GM19468 (cell line): ENCODE data around the gene BLM.
"Not testable (repeated sequence)": the region's sequence is repeated elsewhere in the genome, so short reads cannot be mapped to it uniquely, and the experiment has no call there.

Source experiments
- ATAC-seq: cut with Tn5 transposase; IDR thresholded peaks from one replicate; pipeline ENCODE4 v1.9.1; 2021; ENCODE audit warnings: mild to moderate bottlenecking, moderate library complexity, moderate number of reproducible peaks; ENCODE audit not compliant: unreplicated experiment; ENCODE audit errors: extremely low read depth

The BLM gene

GRCh38 chr15:90720131-90720530 is 3.0 kb downstream of the BLM start:
- no peak for ATAC-seq

GRCh38 chr15:90729261-90729660 is 12.1 kb downstream of the BLM start:
- no peak for ATAC-seq

- ATAC-seq, result no peak
Observed at GRCh38 chr15:90730290-90730689, 13.1 kb downstream of the BLM start.

- no peak for ATAC-seq
Observed at GRCh38 chr15:90735923-90736322, 18.8 kb downstream of the BLM start.

- ATAC-seq, result not testable (repeated sequence)
Observed at GRCh38 chr15:90740545-90740944, 23.4 kb downstream of the BLM start.

GRCh38 chr15:90742087-90742486 is 24.9 kb downstream of the BLM start:
- no peak for ATAC-seq

- no peak for ATAC-seq
Observed at GRCh38 chr15:90743407-90743806, 26.3 kb downstream of the BLM start.

- ATAC-seq, result no peak
Observed at GRCh38 chr15:90744759-90745402, 27.7 kb downstream of the BLM start.

- no peak for ATAC-seq
Observed at GRCh38 chr15:90749754-90750153, 32.6 kb downstream of the BLM start.

GRCh38 chr15:90750186-90750585 is 33.0 kb downstream of the BLM start:
- ATAC-seq, result no peak

- ATAC-seq, result no peak
Observed at GRCh38 chr15:90751300-90751825, 34.2 kb downstream of the BLM start.

- ATAC-seq, result no peak
Observed at GRCh38 chr15:90756916-90757315, 39.8 kb downstream of the BLM start.

GRCh38 chr15:90757461-90757860 is 40.3 kb downstream of the BLM start:
- ATAC-seq, result no peak

GRCh38 chr15:90760661-90761232 is 43.6 kb downstream of the BLM start:
- no peak for ATAC-seq

GRCh38 chr15:90761629-90762028 is 44.5 kb downstream of the BLM start:
- no peak for ATAC-seq

GRCh38 chr15:90762109-90762508 is 45.0 kb downstream of the BLM start:
- no peak for ATAC-seq

GRCh38 chr15:90763366-90764099 is 46.4 kb downstream of the BLM start:
- ATAC-seq, result no peak

- ATAC-seq, result no peak
Observed at GRCh38 chr15:90765531-90765930, 48.4 kb downstream of the BLM start.

GRCh38 chr15:90765966-90766365 is 48.8 kb downstream of the BLM start:
- no peak for ATAC-seq

GRCh38 chr15:90769375-90769774 is 52.2 kb downstream of the BLM start:
- ATAC-seq, result no peak

GRCh38 chr15:90773485-90773884 is 56.3 kb downstream of the BLM start:
- no peak for ATAC-seq
